ENCODE measurements around the gene MYL3. TPM values are rescaled to one million over a fixed set of nuclear protein-coding genes. Genes with fewer than 3 reads are reported as not detected.

The MYL3 gene
- total RNA-seq, 1 experiment from 2014 or later = 0.57 TPM

DNA sequence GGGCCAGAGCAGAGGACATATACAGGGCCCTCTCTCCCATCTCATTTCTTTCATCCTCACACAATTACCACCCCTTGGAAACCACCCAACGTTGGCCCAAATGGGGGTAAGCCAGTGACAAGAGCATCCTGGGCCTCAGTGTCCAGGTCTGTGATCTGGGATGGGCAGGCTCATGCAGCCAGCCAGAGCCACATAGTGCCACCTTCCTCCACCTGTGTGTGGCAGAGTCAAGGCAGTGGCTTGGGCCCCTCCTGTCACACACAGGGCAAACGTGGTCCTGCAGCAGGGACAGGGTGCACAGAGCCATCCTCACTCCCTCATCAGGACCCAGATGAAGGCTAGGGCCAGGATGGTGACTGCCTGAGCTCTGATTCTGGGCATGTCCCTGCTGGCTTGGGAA is 2.3 kb upstream of the MYL3 start:
- DNase-seq (ENCODE audit: low spot score) = no peak

GRCh38 chr3:46865031-46865507 is 1.8 kb upstream of the MYL3 start:
- no peak for DNase-seq (ENCODE audit: low spot score)

GRCh38 chr3:46864061-46864881 is 1.0 kb upstream of the MYL3 start:
- DNase-seq (ENCODE audit: low spot score) = no peak

- no peak for DNase-seq (ENCODE audit: low spot score)
Measured at GRCh38 chr3:46862369-46863025, 747 bp downstream of the MYL3 start.

DNA sequence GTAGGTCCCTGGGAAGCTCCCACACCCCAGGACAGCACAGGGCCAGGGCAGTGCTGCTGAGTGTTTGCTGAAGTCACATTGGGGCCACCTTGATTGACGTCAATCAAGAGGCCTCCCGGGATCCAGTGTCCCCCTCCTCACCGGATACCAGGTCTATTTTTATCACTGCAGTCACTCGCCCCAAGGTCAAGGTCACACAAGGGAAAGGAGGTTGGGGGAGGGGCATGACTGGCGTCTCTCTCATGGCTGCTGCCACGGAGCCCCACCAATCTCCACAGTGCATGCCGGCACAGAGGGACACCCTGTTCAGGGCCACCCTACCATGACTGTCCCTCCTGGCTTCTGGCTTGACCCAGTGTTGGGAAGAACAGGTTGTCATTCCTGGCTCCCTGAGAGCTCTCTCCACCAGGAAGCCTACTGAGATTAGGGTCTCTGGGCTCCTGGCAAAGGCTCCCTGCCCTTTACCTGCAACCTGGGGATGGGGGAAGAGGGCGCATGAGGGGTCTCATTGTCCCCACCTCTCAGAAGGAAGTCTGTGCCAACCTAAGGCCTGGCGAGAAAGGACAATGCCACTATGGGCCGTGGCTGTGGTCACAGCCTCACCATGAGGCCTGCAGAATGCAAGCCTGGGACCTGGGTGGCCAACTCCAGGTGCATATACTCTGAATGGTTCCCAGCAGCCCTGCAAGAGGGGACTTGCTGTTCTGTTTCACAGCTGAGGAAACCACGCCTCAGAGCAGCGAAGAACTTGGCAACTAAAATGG is 1.5 kb downstream of the MYL3 start:
- no peak for DNase-seq (ENCODE audit: low spot score)

- DNase-seq (ENCODE audit: low spot score) = no peak
Measured at GRCh38 chr3:46860810-46861604, 2.2 kb downstream of the MYL3 start.

- DNase-seq (ENCODE audit: low spot score) = no peak
Measured at GRCh38 chr3:46860017-46860809, 3.0 kb downstream of the MYL3 start.

GRCh38 chr3:46859001-46859710 is 4.1 kb downstream of the MYL3 start:
- no peak for DNase-seq (ENCODE audit: low spot score)

- no peak for DNase-seq (ENCODE audit: low spot score)
Measured at GRCh38 chr3:46858456-46858855, 4.8 kb downstream of the MYL3 start.

GRCh38 chr3:46857485-46858341 is 5.5 kb downstream of the MYL3 start:
- DNase-seq (ENCODE audit: low spot score) = no peak

- DNase-seq (ENCODE audit: low spot score) = no peak
Measured at GRCh38 chr3:46856576-46857471, 6.4 kb downstream of the MYL3 start.

GRCh38 chr3:46854555-46854991 is 8.7 kb downstream of the MYL3 start:
- DNase-seq (ENCODE audit: low spot score) = no peak

DNA sequence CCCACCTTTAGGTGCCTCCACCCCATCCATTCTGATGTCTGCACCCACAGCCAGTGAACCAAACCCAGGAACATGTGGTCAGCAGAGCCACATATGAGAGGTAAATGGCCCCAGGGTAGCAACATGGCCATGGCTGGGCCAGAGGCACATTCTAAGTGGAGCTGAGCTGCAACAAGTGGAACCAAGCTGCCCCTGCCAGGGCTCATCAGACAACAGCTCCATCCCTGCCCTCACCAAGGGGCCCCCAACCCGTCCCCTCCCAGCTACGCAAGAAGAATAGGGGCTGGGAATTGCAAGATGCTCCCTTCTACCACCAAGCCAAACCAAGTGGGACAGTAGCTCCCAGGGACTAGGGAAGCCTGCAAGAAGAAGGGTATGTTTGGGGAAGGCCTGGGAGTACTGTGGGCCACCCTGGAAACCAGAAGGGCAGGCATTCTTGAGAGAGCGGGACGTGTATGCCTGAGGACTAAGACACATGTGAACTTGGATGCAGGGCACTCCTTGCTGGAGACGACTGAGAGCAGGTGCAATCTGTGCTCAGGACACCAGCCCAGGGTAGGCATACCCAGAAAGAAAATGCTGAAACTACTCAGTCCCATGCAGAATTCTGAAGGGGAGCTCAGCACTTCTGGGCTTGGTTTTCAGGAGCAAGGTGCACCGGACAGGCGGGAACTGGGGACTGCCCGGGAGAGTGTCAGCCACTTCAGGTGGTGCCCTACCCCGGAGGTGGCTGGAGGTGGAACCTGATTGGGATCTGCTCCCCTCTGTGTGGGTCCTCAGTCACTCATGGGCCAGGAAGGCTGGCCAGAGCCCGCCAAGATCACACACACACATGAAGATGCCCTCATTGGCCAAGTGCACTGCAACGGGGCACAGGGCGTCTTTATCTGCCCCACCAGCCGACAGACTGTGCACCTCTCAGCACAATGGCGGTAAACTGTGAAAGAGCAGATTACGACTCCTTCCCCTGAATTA is 9.5 kb downstream of the MYL3 start:
- no peak for DNase-seq (ENCODE audit: low spot score)

GRCh38 chr3:46852839-46853355 is 10.3 kb downstream of the MYL3 start:
- DNase-seq (ENCODE audit: low spot score) = no peak

GRCh38 chr3:46852334-46852720 is 10.9 kb downstream of the MYL3 start:
- no peak for DNase-seq (ENCODE audit: low spot score)
